Lower lobe of right lung (tissue), 2 donors: ENCODE results near the gene MTHFD1L. TPM values are rescaled to one million over a fixed set of nuclear protein-coding genes. Genes with fewer than 3 reads are reported as not detected.

Source experiments
- ATAC-seq, 2 donors: fragments of 200-7000 bp; cut with Tn5 transposase; one replicate each; pipeline ENCODE4 v1.9.1; 2020 to 2022; ENCODE audit warnings: mild to moderate bottlenecking in 2 of 2, moderate library complexity in 2 of 2
- DNase-seq: peaks from one replicate; pipeline ENCODE4 v3.0.0-alpha.2; 2020
- H3K27ac ChIP-seq: fragments of 200-600 bp; one replicate; pipeline ENCODE4 v1.8.0; 2022
- H3K27me3 ChIP-seq: fragments of 200-600 bp; one replicate; pipeline ENCODE4 v1.8.0; 2022; ENCODE audit warnings: low read depth
- H3K36me3 ChIP-seq: fragments of 200-600 bp; one replicate; pipeline ENCODE4 v1.8.0; 2022; ENCODE audit warnings: mild to moderate bottlenecking
- H3K4me1 ChIP-seq: fragments of 200-600 bp; one replicate; pipeline ENCODE4 v1.8.0; 2022
- H3K4me3 ChIP-seq: fragments of 200-600 bp; one replicate; pipeline ENCODE4 v1.8.0; 2022; ENCODE audit warnings: mild to moderate bottlenecking
- H3K9me3 ChIP-seq: fragments of 200-600 bp; one replicate; pipeline ENCODE4 v1.8.0; 2022
- intact Hi-C: fragments of 100-400 bp; cut with DNase I; formaldehyde crosslinking; loops from one replicate; pipeline ENCODE4 v1.11.0; 2022
- total RNA-seq: library from RNA; stranded (reverse); fragmentation: NEBNext Ultra II Directional; extraction: Animal tissue kit (Norgen Biotek cat#: 25700); gene quantifications from one replicate; pipeline ENCODE4 v1.2.1, GENCODE V29; 2021
- TF ChIP-seq, protein P1 (sequence below): fragments of 200-600 bp; IDR thresholded peaks from one replicate; pipeline ENCODE4 v1.8.0; 2022; ENCODE audit warnings: antibody characterized with exemption, mild to moderate bottlenecking
- donor health status: DM: no; HTN: yes; CAD: no; lungs with severe emphysema.

Gene MTHFD1L
- total RNA-seq, 1 donor from 2014 or later = 22.1 TPM

DNA sequence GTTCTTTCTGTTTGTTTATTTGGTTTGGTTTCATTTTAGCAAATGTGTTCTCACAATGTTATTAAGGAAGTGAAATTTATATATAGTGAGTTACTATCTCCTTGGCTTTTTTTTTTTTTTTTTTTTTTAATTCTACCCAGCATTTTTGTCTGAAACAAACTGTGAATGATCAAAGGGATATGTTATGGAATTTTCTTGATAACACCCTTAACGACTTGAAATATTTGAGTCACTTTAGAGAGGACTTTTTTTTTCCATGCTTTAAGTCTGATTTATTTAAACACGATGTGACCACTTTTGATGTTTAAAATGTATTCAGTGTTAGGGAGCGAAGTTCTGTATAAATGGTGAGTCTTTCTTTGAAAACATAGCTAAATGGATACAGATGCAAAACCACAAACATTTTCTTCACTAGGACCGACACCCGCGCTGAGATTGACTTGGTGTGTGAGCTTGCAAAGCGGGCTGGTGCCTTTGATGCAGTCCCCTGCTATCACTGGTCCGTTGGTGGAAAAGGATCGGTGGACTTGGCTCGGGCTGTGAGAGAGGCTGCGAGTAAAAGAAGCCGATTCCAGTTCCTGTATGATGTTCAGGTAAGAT, 149.7 kb downstream of the MTHFD1L start:
- peaks cover 6% of the 10 kb centered on the region for H3K36me3 ChIP-seq
- no peak overlapping the region for H3K4me3 ChIP-seq
- H3K27ac ChIP-seq = peak overlapping the region; percentile 42
- intact Hi-C loops = no loop called here
- TF ChIP-seq, protein P1, sequence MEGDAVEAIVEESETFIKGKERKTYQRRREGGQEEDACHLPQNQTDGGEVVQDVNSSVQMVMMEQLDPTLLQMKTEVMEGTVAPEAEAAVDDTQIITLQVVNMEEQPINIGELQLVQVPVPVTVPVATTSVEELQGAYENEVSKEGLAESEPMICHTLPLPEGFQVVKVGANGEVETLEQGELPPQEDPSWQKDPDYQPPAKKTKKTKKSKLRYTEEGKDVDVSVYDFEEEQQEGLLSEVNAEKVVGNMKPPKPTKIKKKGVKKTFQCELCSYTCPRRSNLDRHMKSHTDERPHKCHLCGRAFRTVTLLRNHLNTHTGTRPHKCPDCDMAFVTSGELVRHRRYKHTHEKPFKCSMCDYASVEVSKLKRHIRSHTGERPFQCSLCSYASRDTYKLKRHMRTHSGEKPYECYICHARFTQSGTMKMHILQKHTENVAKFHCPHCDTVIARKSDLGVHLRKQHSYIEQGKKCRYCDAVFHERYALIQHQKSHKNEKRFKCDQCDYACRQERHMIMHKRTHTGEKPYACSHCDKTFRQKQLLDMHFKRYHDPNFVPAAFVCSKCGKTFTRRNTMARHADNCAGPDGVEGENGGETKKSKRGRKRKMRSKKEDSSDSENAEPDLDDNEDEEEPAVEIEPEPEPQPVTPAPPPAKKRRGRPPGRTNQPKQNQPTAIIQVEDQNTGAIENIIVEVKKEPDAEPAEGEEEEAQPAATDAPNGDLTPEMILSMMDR = no peak
- H3K27me3 ChIP-seq = no peaks in the 10 kb centered on the region
- ATAC-seq = no peak
- H3K4me1 ChIP-seq = peaks cover 8% of the 10 kb centered on the region
- no peak for DNase-seq
- no peaks in the 10 kb centered on the region for H3K9me3 ChIP-seq

DNA sequence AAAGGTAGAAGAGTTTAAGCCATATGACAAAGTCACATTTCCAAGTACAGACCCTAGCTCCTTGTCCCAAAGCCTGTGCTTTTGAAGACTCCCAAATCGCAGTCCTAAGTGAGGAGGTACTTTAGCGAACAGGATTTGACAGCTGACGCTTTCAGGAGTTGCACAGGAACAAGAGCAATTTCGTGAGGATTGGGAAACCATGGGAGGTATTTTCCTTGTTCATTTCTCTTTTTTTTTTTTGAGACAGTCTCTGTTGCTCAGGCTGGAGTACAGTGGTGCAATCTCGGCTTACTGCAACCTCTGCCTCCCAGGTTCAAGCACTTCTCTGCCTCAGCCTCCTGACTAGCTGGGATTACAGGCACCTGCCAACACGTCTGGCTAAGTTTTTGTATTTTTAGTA, 150.6 kb downstream of the MTHFD1L start:
- Histone ChIP-seq H3K27me3 (no peaks in the 10 kb centered on the region), H3K4me3 (no peak overlapping the region), H3K9me3 (no peaks in the 10 kb centered on the region), H3K27ac (no peak overlapping the region), H3K4me1 (peaks cover 8% of the 10 kb centered on the region), H3K36me3 (peaks cover 6% of the 10 kb centered on the region)
- DNase-seq (no peak), ATAC-seq (peak in 1 of 2 donors; percentile 28)
- intact Hi-C loops = no loop called here
- TF ChIP-seq, protein P1 = no peak

DNA sequence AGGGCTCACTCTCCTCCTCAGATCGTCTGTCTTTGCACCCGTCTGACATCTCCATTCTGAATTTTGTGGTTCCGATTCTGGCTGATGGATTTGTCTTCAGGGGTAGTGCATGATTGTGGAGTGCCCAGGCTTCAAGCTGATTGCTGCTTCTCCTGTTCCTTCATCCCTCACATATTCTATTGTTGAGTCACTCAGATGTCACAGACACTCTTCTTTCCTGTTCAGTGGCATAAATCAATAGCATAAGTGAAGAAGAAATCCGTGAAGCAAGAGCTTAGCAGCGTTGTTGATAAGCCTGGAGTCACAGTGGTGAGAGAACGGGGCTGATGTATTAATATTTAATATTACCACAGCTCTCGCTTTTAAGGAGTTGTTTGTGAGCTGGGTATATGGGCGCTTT, 152.5 kb downstream of the MTHFD1L start:
- Histone ChIP-seq H3K27ac (no peak overlapping the region), H3K36me3 (peaks cover 6% of the 10 kb centered on the region), H3K9me3 (no peaks in the 10 kb centered on the region), H3K4me3 (no peak overlapping the region), H3K4me1 (peaks cover 15% of the 10 kb centered on the region), H3K27me3 (no peaks in the 10 kb centered on the region)
- DNase-seq = no peak
- ATAC-seq = no peak
- TF ChIP-seq, protein P1 = no peak
- intact Hi-C loops = no loop called here

GRCh38 chr6:151018911-151019782, 153.6 kb downstream of the MTHFD1L start:
- Histone ChIP-seq H3K9me3 (no peaks in the 10 kb centered on the region), H3K27ac (no peak overlapping the region), H3K36me3 (peaks cover 6% of the 10 kb centered on the region), H3K4me1 (peaks cover 15% of the 10 kb centered on the region), H3K27me3 (no peaks in the 10 kb centered on the region), H3K4me3 (no peak overlapping the region)
- intact Hi-C loops = no loop called here
- DNase-seq (no peak), ATAC-seq (no peak)
- TF ChIP-seq, protein P1 = no peak

GRCh38 chr6:151021896-151022295, 156.4 kb downstream of the MTHFD1L start:
- H3K27me3 ChIP-seq = no peaks in the 10 kb centered on the region
- ATAC-seq (no peak), DNase-seq (no peak)
- H3K9me3 ChIP-seq = no peaks in the 10 kb centered on the region
- H3K4me1 ChIP-seq = peaks cover 11% of the 10 kb centered on the region
- H3K36me3 ChIP-seq = no peaks in the 10 kb centered on the region
- TF ChIP-seq, protein P1 = no peak
- H3K4me3 ChIP-seq = no peak overlapping the region
- H3K27ac ChIP-seq = no peak overlapping the region
- intact Hi-C loops = no loop called here
